Lung (tissue), 12 donors: ENCODE measurements around the gene ATOSA. TPM values are rescaled to one million over a fixed set of nuclear protein-coding genes. Genes with fewer than 3 reads are reported as not detected.

Experiments
- ATAC-seq: fragments of 200-7000 bp; cut with Tn5 transposase; one replicate; pipeline ENCODE4 v1.9.1; 2020; ENCODE audit warnings: moderate number of reproducible peaks; ENCODE audit not compliant: insufficient read depth, low FRiP score
- DNase-seq, 3 donors: peaks; one replicate each; pipeline ENCODE4 v3.0.0-alpha.2; 2013 to 2017
- H3K27ac ChIP-seq, 2 donors: one replicate each; pipeline ENCODE4 v1.5.1; 2013; ENCODE audit warnings: mild to moderate bottlenecking in 2 of 2, moderate library complexity in 2 of 2, control low read depth in 1 of 2, inconsistent platforms in 1 of 2, low read depth in 1 of 2, low read length in 1 of 2
- H3K27me3 ChIP-seq, 3 donors: one replicate each; pipeline ENCODE4 v1.5.1; 2013; ENCODE audit warnings: low read length in 2 of 3; ENCODE audit not compliant: control insufficient read depth in 3 of 3, insufficient read depth in 3 of 3
- H3K36me3 ChIP-seq, 4 donors: one replicate each; pipeline ENCODE4 v1.5.1; 2013; ENCODE audit warnings: low read length in 4 of 4, mild to moderate bottlenecking in 1 of 4, moderate library complexity in 1 of 4; ENCODE audit not compliant: control insufficient read depth in 4 of 4, insufficient read depth in 4 of 4
- H3K4me1 ChIP-seq, 5 donors: one replicate each; pipeline ENCODE4 v1.5.1; 2013; ENCODE audit warnings: low read length in 5 of 5, mild to moderate bottlenecking in 2 of 5, moderate library complexity in 1 of 5; ENCODE audit not compliant: control insufficient read depth in 5 of 5, insufficient read depth in 5 of 5
- H3K4me3 ChIP-seq: one replicate; pipeline ENCODE4 v1.5.1; 2013; ENCODE audit warnings: mild to moderate bottlenecking, control low read depth, moderate library complexity
- H3K9ac ChIP-seq, 2 donors: one replicate each; pipeline ENCODE4 v1.5.1; 2013; ENCODE audit warnings: low read length in 2 of 2, control low read depth in 1 of 2; ENCODE audit not compliant: insufficient read depth in 1 of 2
- H3K9me3 ChIP-seq, 4 donors: one replicate each; pipeline ENCODE4 v1.5.1; 2013; ENCODE audit warnings: low read length in 3 of 4, mild to moderate bottlenecking in 1 of 4, moderate library complexity in 1 of 4; ENCODE audit not compliant: control insufficient read depth in 4 of 4, insufficient read depth in 3 of 4
- CTCF ChIP-seq: IDR thresholded peaks from 2 replicates; pipeline ENCODE4 v1.5.1; 2012; ENCODE audit warnings: mild to moderate bottlenecking; ENCODE audit errors: control extremely low read depth, extremely low read depth
- WGBS, 2 donors: extraction: QIAGEN DNeasy Blood & Tissue Kit; methylation state at CpG; one replicate each; pipeline ENCODE4 v1.1.7; 2013; 5-methylcytosine and 5-hydroxymethylcytosine counted together
- polyA plus RNA-seq, 2 donors: library from polyadenylated mRNA; stranded (reverse); fragments of 200-250 nt; gene quantifications; one replicate each; pipeline ENCODE4 v1.2.1, GENCODE V29; 2013
- total RNA-seq, 2 donors: library from RNA; depleted of rRNA in 1 of 2; stranded (reverse); fragments of >200 nt in 1 of 2; gene quantifications; one replicate each; pipeline ENCODE4 v1.2.1, GENCODE V29; 2014 to 2021
- donor health status: control.
- donor health status: control.
- donor health status: Bipolar disorder and iron deficiency.
- donor health status: healthy.
- donor health status: DM: yes; HTN: yes; CAD: no.

ATOSA gene
- total and polyA plus RNA-seq, 4 donors, result 12.1 to 114 (median 46.7) TPM

GRCh38 chr15:52651114-52651513, 28.1 kb downstream of the ATOSA start:
- WGBS, 2 donors, result 92 to 95% methylated on average over 1 of the region's 1 CpG
- no peak overlapping the region for H3K4me3 ChIP-seq
- DNase-seq, result peak in 2 of 3 donors; percentile 20 to 47
- no peak for ATAC-seq
- H3K27ac ChIP-seq, result no peak overlapping the region
- peaks cover 0 to 24% (median 9%) of the 10 kb centered on the region in 5 donors for H3K4me1 ChIP-seq
- H3K27me3 ChIP-seq, result no peaks in the 10 kb centered on the region
- TF ChIP-seq CTCF, result no peak
- H3K36me3 ChIP-seq, result peaks cover 0 to 14% (median 0%) of the 10 kb centered on the region in 4 donors
- peak overlapping the region in 1 of 2 donors; percentile 86 for H3K9ac ChIP-seq
- no peaks in the 10 kb centered on the region for H3K9me3 ChIP-seq

GRCh38 chr15:52649686-52650085, 29.5 kb downstream of the ATOSA start:
- Histone ChIP-seq H3K27ac (no peak overlapping the region), H3K27me3 (no peaks in the 10 kb centered on the region), H3K4me3 (no peak overlapping the region), H3K36me3 (peaks cover 0 to 10% (median under 1%) of the 10 kb centered on the region in 4 donors), H3K9me3 (no peaks in the 10 kb centered on the region), H3K4me1 (peaks cover 0 to 24% (median 9%) of the 10 kb centered on the region in 5 donors), H3K9ac (no peak overlapping the region)
- ATAC-seq (no peak), DNase-seq (peak in 2 of 3 donors; percentile 21 to 23)
- TF ChIP-seq CTCF, result no peak

GRCh38 chr15:52645916-52646315, 33.3 kb downstream of the ATOSA start:
- Histone ChIP-seq H3K27ac (no peak overlapping the region), H3K9ac (no peak overlapping the region), H3K4me3 (no peak overlapping the region), H3K9me3 (no peaks in the 10 kb centered on the region), H3K36me3 (peaks cover 0 to 6% (median 3%) of the 10 kb centered on the region in 4 donors), H3K27me3 (no peaks in the 10 kb centered on the region), H3K4me1 (peaks cover 0 to 22% (median 3%) of the 10 kb centered on the region in 5 donors)
- DNase-seq, result no peak
- TF ChIP-seq CTCF, result no peak
- ATAC-seq, result no peak
- WGBS, 2 donors, result 95 to 99% methylated on average over 2 of the region's 2 CpGs
